ENCODE measurements around the gene LPAR4.
"Not testable (repeated sequence)": the region's sequence is repeated elsewhere in the genome, so short reads cannot be mapped to it uniquely, and the experiment has no call there.

The LPAR4 gene, protein sequence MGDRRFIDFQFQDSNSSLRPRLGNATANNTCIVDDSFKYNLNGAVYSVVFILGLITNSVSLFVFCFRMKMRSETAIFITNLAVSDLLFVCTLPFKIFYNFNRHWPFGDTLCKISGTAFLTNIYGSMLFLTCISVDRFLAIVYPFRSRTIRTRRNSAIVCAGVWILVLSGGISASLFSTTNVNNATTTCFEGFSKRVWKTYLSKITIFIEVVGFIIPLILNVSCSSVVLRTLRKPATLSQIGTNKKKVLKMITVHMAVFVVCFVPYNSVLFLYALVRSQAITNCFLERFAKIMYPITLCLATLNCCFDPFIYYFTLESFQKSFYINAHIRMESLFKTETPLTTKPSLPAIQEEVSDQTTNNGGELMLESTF

DNA sequence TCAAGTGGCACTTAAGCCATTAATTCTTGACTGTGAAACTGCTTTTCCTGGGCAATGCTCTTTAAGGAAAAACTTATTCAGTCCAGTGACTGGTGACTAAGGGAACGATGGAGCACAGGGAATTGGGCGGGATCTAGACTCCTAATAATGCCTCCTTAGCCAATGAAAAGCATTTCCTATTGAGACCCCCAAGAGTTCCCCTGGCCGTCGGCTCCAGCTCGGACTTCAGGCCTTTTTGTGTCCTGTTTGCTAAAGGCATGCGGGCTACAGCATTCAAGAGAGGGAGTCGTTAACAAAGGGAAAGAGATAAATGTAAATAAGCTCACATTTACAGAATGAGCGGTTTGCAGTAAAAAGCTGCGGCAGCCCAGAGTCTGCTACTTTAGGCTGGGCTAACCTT is at the start of gene LPAR4:
Gene LPAR4 (plus strand): TSS at position 232 of the 400 bp plus-strand sequence. CDS start 7,150 bp downstream, outside the sequence.
- no peak for DNase-seq (ENCODE audit: low spot score)

DNA sequence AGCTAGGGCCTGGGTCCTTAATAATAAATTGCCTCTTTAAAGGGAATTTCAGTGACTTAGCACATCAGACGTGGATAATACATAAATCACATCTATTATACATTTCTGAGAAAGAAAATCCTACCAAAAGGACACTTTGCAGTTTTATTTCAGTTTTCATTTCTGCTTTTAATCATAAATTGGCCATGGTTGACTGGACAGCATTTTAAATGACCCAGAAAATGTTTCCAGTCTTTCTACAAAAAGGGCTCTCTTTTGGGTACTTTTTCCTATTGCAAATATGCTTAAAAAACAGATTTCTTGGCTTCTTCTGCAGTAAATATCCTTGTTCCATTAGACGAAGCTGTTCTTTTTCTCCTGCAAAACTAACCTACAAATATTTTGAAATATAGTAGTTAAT is 41.4 kb upstream of the LPAR4 start:
- no peak for DNase-seq (ENCODE audit: low spot score)

DNA sequence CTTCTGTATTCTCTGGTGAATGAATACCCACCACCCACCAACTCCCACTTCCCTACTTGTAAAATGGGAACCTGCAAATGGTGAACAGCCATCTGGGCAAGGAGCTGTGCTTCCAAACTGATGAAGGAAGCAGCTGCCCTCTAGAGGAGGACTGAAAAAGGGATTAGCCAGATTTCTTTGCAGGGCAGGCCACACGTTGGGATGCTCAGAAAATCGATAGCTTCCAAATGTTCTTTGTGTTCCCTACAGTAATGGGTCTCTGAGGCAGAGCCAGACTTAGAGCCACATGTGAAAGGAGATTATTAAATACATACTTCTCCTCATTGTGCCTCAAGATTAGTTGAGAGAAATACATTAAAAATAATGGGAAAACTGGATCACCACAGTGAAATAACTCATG is 39.3 kb upstream of the LPAR4 start:
- no peak for DNase-seq (ENCODE audit: low spot score)

DNA sequence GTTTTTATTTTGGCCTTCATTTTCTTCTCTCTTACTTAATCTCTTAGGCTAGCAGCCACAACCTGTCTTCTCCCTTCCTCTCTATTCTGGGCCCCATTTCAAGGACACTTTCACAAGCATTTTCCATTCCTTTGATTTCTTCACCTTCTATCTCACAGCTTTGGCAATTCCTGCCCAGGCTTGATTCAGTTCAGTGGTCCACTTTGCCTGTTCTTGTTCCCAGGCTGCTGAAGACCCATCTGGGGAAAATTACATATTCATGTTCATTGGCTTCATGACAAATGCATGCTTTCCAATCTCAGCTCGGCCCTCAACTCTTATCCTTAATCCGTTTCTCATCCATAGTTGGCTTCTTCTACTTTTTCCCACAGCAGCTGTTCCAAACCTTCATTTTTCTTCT is 38.7 kb upstream of the LPAR4 start:
- DNase-seq (ENCODE audit: low spot score): no peak

DNA sequence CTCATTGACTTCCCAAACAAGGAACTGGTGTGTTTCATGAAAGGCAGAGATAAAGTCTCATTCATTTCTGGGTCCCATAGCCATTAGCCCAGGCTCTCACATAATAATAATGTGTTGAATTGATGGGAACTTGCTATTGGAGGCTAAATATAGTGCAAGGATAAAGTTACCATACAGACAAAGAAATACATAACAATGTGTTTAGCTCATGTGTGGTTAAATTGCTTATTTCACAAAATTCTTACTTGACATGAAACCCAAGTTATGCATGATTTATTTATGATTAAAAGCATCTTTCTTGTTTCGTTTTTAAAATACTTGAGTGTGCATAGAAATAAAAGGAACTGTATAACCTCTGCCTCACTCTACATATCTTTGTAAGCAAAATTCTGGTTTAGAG is 37.3 kb upstream of the LPAR4 start:
- no peak for DNase-seq (ENCODE audit: low spot score)

DNA sequence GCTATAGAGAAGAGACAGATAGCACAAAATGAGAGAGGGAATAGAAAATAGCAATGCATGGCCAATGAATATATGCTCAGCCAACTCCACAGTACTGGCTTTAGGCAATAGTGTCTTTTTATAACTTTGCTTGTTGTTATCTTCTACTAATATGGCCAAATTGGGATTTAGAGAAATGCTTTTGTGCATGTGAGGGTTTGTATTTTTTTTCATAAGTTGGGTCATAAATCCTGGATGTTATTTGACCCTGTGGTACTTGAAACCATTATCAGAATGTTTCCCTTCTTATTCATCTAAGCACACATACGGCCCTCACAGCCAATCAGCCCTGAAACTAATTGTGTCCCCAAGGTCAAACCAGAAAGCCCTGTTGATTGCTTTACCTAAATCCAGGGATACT is 35.2 kb upstream of the LPAR4 start:
- no peak for DNase-seq (ENCODE audit: low spot score)

DNA sequence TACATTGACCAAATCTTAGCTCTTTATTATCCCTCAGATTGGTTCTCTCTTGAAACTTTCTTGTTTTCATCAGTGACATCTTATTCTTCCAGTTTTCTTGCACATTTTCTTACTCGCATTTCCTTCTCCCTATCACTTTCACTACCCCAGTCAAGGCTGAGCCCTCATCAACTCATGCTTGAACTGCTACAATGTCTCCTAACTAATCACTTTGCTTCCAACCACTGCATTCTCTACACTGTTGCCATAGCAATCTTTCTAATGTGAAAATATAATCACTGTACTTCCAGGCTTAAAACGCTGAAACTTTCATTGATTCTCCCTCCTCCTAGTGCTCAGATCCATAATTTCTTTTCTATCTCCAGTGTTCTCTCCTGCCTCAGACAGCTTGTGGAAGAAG is 22.2 kb upstream of the LPAR4 start:
- DNase-seq (ENCODE audit: low spot score): no peak

DNA sequence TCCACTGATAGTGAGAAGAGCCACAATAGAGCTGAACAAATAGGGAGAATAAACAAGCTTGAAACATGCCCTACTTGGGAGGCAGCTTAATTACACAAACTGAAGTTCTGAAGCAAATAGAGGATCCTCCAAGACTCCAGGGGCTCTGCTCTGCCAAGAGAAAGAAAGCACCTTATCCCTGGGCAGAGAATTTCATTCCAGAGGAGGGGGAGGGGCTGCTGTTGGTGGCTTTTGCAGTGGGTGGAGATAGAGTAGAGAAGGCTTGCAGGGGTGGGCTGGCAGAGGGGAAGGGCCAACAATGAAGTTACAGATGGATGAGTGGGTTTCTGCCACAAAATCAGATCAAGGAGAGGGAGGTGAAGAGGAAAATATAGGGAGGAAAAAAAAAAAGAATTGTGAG is 1.0 kb upstream of the LPAR4 start:
- no peak for DNase-seq (ENCODE audit: low spot score)

DNA sequence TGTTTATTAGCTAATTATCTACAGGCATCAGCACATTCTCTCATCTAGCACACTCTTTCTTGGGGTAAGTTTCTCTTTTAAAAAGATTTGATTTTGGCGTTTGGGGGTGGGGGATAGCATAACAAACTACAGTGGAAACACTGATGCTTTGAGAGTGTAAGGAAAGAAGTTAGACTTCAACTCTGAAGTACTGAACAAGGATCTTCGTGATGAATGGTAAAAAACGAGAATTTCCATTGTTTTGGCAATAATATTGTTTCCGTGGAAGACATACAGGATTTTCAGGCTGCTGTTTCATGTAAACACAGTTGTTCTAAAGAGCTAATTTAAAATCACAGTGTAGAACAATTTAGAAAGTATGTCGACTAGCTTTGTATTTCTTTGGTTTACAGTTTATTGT is 451 bp downstream of the LPAR4 start:
- no peak for DNase-seq (ENCODE audit: low spot score)

DNA sequence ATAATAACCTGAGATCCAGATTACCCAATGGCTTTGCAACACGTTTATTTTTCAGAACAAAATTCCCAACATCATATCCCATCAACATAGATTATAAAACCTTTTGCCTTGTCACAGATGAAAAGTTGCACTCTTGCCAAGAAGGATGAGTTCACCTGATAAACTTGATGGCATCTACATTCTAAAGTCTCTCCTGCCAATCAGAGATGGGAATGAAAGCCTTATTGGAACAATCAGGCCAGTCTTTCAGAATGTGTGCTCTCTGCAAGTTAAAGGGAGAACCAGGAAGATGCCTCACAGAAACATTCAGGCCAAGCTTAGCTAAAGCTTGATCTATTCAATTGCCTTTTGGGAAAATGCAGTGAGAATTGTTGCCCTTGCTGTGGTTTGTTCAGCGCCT is 1.3 kb downstream of the LPAR4 start:
- no peak for DNase-seq (ENCODE audit: low spot score)

DNA sequence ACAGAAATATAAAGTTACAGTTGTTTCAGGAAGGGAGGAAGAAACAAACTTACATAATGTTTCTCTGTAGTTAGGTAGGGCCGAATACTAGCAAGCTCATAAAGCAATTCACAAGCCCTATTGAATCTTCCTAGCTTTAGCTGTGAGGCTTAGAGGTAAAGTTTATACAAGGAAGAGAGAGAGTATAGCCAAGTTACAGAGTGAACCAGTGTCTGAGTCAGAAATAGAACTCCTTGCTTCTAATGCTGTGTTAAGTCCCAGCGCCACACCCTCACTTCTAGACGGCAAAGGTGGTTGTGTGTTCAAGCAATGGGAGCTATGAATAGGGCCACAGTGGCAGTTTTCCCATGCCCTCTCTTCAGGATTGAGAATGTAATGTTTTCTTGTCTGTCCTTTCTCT is 6.1 kb downstream of the LPAR4 start:
- no peak for DNase-seq (ENCODE audit: low spot score)

DNA sequence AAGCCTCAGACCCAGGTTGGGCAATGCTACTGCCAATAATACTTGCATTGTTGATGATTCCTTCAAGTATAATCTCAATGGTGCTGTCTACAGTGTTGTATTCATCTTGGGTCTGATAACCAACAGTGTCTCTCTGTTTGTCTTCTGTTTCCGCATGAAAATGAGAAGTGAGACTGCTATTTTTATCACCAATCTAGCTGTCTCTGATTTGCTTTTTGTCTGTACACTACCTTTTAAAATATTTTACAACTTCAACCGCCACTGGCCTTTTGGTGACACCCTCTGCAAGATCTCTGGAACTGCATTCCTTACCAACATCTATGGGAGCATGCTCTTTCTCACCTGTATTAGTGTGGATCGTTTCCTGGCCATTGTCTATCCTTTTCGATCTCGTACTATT is 7.4 kb downstream of the LPAR4 start:
- DNase-seq (ENCODE audit: low spot score): no peak

DNA sequence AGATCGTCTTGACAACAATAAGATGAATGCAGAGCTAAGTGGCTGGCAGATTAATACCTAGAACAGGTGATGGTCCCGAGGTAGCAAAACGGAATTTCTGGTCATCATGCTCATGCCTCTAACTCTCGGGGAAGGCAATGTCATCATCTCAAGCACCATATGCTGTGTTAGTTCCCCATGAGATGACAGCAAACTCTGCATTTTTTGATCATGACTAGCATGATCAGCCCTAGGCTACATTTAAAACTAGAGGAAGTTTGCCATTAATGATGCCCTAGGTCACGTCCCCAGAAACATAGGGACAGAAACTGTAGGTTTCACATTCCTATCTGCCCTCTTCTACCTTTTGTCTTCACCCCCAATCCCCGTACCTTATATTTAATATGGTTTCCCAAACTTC is 11.6 kb downstream of the LPAR4 start:
- no peak for DNase-seq (ENCODE audit: low spot score)

DNA sequence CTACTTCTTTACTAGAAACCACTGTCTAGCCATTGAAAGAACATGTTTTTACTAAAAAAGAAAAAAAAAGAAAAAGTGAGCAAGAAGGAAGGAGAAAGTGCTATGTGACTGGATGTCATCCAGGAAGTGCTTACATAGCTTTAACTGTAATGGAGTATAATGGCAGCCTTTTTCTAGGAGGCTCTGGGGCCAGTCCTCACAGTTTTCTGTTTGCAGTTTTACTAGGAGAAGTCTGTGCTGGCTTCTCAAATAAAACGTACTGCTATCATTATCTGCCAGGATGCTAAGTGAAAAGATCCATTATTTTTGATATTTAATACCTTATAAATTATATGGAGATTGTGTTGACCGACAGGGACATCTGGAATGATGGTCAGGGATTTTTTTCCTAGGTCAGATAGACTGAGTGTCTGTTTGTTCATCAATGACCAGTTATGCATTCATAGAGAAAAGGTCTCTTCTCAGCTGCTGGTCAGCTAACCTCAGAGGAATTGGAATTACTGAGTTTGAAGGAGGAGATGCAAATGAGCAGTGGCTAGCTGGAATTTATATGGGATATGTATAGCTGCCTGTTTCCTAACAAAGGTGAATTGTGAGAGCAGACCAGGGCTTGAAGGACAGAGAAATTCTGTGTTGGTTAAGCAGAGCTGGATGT is 21.7 kb downstream of the LPAR4 start:
- no peak for DNase-seq (ENCODE audit: low spot score)

DNA sequence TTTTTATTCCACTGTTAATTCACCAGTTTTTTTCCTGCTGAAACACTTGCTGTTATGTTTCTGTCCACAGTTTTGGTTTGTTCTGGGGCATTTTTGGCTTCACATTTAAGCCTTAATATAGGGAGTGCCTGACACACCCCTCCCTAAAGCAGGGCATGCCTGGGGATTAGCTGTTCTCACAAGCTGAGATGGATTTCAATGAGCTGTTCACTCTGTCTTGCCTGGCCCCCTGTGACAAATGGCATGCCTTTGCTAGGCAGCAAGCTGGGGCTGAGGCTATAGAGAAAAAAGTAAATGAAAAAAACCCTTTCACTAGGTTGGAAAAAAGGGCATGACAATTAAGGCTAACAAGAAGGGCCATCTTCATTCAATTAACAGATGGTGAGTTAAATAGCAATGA is 22.4 kb downstream of the LPAR4 start:
- DNase-seq (ENCODE audit: low spot score): no peak

DNA sequence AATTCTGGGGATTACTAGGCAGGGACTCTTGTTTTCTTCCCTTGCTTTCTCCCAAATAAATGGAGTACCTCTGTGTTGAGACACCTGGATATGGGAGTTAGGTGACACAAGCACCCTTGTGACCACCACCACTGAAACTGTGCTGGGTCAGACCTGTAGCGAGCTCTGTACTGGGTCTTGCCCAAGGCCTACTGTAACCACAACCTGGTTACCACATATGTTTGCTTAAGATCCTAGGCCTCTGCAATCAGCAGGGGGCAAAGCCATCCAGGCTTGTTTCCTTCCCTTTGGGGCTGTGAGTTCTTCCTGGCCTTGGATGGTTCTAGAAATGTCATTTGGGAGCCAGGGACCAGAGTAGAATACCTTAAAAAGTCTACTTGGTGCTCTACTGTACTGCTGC is 49.4 kb downstream of the LPAR4 start:
- DNase-seq (ENCODE audit: low spot score): no peak

DNA sequence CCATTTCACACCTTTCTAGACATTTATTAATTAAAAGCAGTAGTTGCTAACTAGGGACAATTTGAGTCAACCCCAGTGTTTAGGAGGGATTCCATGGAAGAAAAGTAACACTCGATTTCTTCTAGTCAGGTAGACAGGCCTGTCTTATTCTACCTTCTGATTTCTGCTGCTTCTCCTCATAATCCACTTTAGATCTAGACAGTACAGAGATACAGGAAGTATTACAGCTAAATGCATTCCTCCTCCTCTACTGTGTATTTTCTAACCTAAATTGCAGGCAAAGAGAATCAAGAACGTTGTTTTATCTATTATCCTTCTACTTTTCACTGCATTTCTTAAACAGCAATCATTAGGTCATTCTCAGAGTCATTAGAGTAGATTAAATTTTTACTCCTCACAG is 52.6 kb downstream of the LPAR4 start:
- no peak for DNase-seq (ENCODE audit: low spot score)

DNA sequence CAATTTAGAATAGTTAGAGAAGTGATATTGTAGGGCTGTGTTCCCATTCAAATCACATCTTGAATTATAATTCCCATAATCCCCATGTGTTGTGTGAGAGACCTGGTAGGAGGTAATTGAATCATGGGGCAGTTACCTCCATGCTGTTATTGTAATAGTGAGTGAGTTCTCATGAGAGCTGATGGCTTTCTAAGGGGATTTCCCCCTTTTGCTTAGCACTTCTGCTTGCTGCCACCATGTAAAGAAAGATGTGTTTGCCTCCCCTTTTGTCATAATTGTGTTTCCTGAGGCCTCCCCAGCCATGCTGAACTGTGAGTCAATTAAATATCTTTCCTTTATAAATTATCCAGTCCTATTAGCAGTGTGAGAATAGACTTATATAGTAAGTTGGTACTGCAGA is 53.2 kb downstream of the LPAR4 start:
- DNase-seq (ENCODE audit: low spot score): no peak

DNA sequence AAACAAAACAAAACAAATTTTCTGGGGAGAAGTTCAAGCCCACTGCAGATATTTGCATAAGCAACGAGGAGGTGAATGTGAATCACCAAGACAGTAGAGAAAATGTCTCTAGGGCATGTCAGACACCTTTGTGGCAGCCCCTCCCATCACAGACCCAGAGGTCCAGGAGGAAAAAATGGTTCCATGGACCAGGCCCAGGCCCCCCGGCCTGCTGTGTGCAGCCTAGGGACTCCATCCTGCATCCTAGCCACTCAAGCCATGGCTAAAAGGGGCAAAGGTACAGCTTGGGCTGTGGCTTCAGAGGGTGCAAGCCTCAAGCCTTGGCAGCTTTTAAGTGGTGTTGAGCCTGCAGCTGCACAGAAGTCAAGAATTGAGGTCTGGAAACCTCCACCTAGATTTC is 54.0 kb downstream of the LPAR4 start:
- DNase-seq (ENCODE audit: low spot score): no peak

DNA sequence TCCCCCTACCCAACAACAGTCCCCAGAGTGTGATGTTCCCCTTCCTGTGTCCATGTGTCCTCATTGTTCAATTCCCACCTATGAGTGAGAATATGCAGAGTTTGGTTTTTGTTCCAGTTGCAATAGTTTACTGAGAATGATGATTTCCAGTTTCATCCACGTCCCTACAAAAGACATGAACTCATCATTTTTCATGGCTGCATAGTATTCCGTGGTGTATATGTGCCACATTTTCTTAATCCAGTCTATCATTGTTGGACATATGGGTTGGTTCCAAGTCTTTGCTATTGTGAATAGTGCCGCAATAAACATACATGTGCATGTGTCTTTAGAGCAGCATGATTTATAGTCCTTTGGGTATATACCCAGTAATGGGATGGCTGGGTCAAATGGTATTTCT is 55.0 kb downstream of the LPAR4 start:
- not testable (repeated sequence) for DNase-seq (ENCODE audit: low spot score)
